ENCODE results near the gene HSPA12B.

DNA sequence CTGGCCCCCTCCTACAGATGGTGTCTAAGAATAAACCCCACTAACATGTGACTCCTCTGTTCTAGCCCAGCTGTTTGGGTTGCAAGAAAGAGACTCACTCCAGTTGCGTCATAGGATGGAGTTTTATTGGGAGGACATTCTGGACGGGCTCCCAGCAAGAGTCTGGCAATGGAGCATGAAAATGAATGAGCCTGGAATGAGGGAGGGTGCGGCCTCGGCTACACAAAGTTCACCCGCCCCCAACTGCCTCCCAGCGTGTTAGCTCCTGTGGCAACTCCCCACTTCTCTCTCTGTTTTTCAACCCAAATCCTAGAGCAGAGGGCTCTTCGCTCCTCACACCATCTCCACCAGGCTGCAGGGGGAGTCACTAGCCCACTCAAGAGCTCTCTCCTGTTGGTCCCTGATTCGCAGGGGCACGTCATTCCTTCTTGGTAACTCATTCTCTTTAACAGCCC, 45.6 kb upstream of the HSPA12B start:
- TF ChIP-seq, protein P1, sequence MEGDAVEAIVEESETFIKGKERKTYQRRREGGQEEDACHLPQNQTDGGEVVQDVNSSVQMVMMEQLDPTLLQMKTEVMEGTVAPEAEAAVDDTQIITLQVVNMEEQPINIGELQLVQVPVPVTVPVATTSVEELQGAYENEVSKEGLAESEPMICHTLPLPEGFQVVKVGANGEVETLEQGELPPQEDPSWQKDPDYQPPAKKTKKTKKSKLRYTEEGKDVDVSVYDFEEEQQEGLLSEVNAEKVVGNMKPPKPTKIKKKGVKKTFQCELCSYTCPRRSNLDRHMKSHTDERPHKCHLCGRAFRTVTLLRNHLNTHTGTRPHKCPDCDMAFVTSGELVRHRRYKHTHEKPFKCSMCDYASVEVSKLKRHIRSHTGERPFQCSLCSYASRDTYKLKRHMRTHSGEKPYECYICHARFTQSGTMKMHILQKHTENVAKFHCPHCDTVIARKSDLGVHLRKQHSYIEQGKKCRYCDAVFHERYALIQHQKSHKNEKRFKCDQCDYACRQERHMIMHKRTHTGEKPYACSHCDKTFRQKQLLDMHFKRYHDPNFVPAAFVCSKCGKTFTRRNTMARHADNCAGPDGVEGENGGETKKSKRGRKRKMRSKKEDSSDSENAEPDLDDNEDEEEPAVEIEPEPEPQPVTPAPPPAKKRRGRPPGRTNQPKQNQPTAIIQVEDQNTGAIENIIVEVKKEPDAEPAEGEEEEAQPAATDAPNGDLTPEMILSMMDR (IDR thresholded peaks at IDR 0.05): no peak
- TF ChIP-seq POLR2A (IDR thresholded peaks at IDR 0.05): no peak
- TF ChIP-seq EP300 (IDR thresholded peaks at IDR 0.05): peak; percentile 70 to 89
